HCT116 (cell line): Measurements from ENCODE around the gene GPR62. TPM values are rescaled to one million over a fixed set of nuclear protein-coding genes. Genes with fewer than 3 reads are reported as not detected.

Experiments used
- ATAC-seq: fragments of 200-7000 bp; cut with Tn5 transposase; 2 replicates; pipeline ENCODE4 v1.9.1; 2020; ENCODE audit warnings: mild to moderate bottlenecking, moderate library complexity
- BruUV-seq: library from RNA; stranded (reverse); fragments of 400-500 nt; replicated peaks from 2 replicates; lab custom pipeline; 2021; lab: Mats Ljungman, UMichigan
- CTCF ChIA-PET: fragments of 300-600 bp; sonication (Branson Sonifier 250); formaldehyde crosslinking; loops from one replicate; lab custom pipeline; 2021; ENCODE audit warnings: antibody characterized with exemption; lab: Charles Lee
- POLR2A ChIA-PET: fragments of 300-600, 350-600 bp; sonication (Branson Sonifier 250); formaldehyde crosslinking; loops from one replicate; lab custom pipeline; 2021; ENCODE audit warnings: antibody characterized with exemption; lab: Charles Lee
- RAD21 ChIA-PET, 2 experiments: fragments of 300-600 bp; sonication (Branson Sonifier 250); formaldehyde crosslinking; loops; one replicate each; lab custom pipeline; 2023; ENCODE audit warnings: low total read pairs in 2 of 2; ENCODE audit not compliant: uncharacterized antibody in 2 of 2, unreplicated experiment in 2 of 2, low non-redundant PET in 1 of 2; lab: Charles Lee
- DNase-seq: peaks from one replicate; pipeline ENCODE4 v3.0.0-alpha.2; 2010; ENCODE audit warnings: low read depth, low spot score
- H2AFZ ChIP-seq: fragments of 200-600 bp; shearing (Covaris generic), sonication (generic); 2 replicates; pipeline ENCODE4 v1.6.1; 2017; ENCODE audit warnings: low read depth, mixed run types, mixed read lengths, antibody characterized with exemption, low read length; ENCODE audit not compliant: poor library complexity, severe bottlenecking
- H3K27ac ChIP-seq: 2 replicates; pipeline ENCODE4 v1.5.1; 2012; ENCODE audit warnings: low read depth, low read length
- H3K27me3 ChIP-seq: fragments of 200-600 bp; sonication (generic); 2 replicates; pipeline ENCODE4 v1.6.1; 2016; ENCODE audit warnings: mixed run types, low read length, mixed read lengths; ENCODE audit not compliant: insufficient read depth
- H3K36me3 ChIP-seq, 2 experiments: fragments of 200-500 bp in 1 of 2; fragments of 200-600 bp in 1 of 2; sonication (Bioruptor generic) in 1 of 2; sonication (generic) in 1 of 2; 2 replicates each; pipeline versions ENCODE4 v1.5.1 to v1.6.1; 2014 to 2016; ENCODE audit warnings: low read length in 2 of 2, inconsistent platforms in 1 of 2, mixed read lengths in 1 of 2, mixed run types in 1 of 2; ENCODE audit not compliant: insufficient read depth in 2 of 2, control insufficient read depth in 1 of 2
- H3K4me1 ChIP-seq, 2 experiments: fragments of 200-600 bp in 1 of 2; sonication (generic) in 1 of 2; 2 replicates each; pipeline versions ENCODE4 v1.5.1 to v1.6.1; 2012 to 2017; ENCODE audit warnings: low read length in 2 of 2, inconsistent platforms in 1 of 2, mild to moderate bottlenecking in 1 of 2, mixed read lengths in 1 of 2, mixed run types in 1 of 2, moderate library complexity in 1 of 2; ENCODE audit not compliant: insufficient read depth in 2 of 2, control insufficient read depth in 1 of 2
- H3K4me2 ChIP-seq: fragments of 200-600 bp; sonication (generic); 2 replicates; pipeline ENCODE4 v1.6.1; 2017; ENCODE audit warnings: mixed run types, low read length, mixed read lengths
- H3K4me3 ChIP-seq, 2 experiments: fragments of 200-600 bp in 1 of 2; sonication (generic) in 1 of 2; replicated peaks in 1 of 2; 2 replicates each; pipeline ENCODE4 v1.5.1; 2011 to 2016; ENCODE audit warnings: low read length in 2 of 2, control low read depth in 1 of 2, low read depth in 1 of 2, mild to moderate bottlenecking in 1 of 2, mixed read lengths in 1 of 2, mixed run types in 1 of 2
- H3K79me2 ChIP-seq: fragments of 200-600 bp; sonication (generic); 2 replicates; pipeline ENCODE4 v1.6.1; 2017; ENCODE audit warnings: mild to moderate bottlenecking, mixed run types, low read length, moderate library complexity, mixed read lengths; ENCODE audit not compliant: insufficient read depth
- H3K9ac ChIP-seq: fragments of 200-600 bp; sonication (generic); 2 replicates; pipeline ENCODE4 v1.6.1; 2016; ENCODE audit warnings: low read length, mixed read lengths
- H3K9me2 ChIP-seq: fragments of 200-600 bp; sonication (generic), shearing (Covaris generic); 2 replicates; pipeline ENCODE4 v1.6.1; 2017; ENCODE audit warnings: mixed run types, mild to moderate bottlenecking, moderate library complexity; ENCODE audit not compliant: insufficient read depth
- H3K9me3 ChIP-seq, 2 experiments: fragments of 200-500 bp in 1 of 2; fragments of 200-600 bp in 1 of 2; sonication (Bioruptor generic) in 1 of 2; sonication (generic) in 1 of 2; 2 replicates each; pipeline ENCODE4 v1.6.1; 2014 to 2017; ENCODE audit warnings: low read length in 2 of 2, mixed read lengths in 2 of 2, inconsistent platforms in 1 of 2, low read depth in 1 of 2, mild to moderate bottlenecking in 1 of 2, mixed run types in 1 of 2, moderate library complexity in 1 of 2; ENCODE audit not compliant: control insufficient read depth in 1 of 2, insufficient read depth in 1 of 2
- H4K20me1 ChIP-seq: fragments of 200-600 bp; sonication (generic), shearing (Covaris generic); 2 replicates; pipeline ENCODE4 v1.6.1; 2017; ENCODE audit warnings: mixed run types, mild to moderate bottlenecking, moderate library complexity; ENCODE audit not compliant: insufficient read depth
- EZH2 ChIP-seq: fragments of 200-600 bp; sonication (generic); IDR thresholded peaks from 2 replicates; pipeline ENCODE4 v1.6.1; 2017; ENCODE audit warnings: antibody characterized with exemption, mixed run types
- POLR2A ChIP-seq: IDR thresholded peaks from 2 replicates; pipeline ENCODE4 v1.7.0; 2011; ENCODE audit warnings: borderline replicate concordance; ENCODE audit not compliant: insufficient read depth, insufficient read length; ENCODE audit errors: extremely low read depth
- POLR2AphosphoS5 ChIP-seq: IDR thresholded peaks from 2 replicates; pipeline ENCODE4 v1.6.1; 2011; ENCODE audit warnings: mild to moderate bottlenecking, low read depth, low read length, moderate library complexity
- REST ChIP-seq: IDR thresholded peaks from 2 replicates; pipeline ENCODE4 v1.6.1; 2012; ENCODE audit warnings: low read depth
- SRF ChIP-seq: IDR thresholded peaks from 2 replicates; pipeline ENCODE4 v1.6.1; 2012; ENCODE audit warnings: low read depth
- TCF7L2 ChIP-seq: IDR thresholded peaks from 2 replicates; pipeline ENCODE4 v1.7.0; 2011; ENCODE audit warnings: borderline replicate concordance, inconsistent platforms; ENCODE audit not compliant: insufficient read depth, insufficient read length; ENCODE audit errors: extremely low read depth
- ZBTB33 ChIP-seq: IDR thresholded peaks from 2 replicates; pipeline ENCODE4 v1.6.1; 2011; ENCODE audit warnings: mild to moderate bottlenecking, low read length, moderate library complexity; ENCODE audit not compliant: insufficient replicate concordance; ENCODE audit errors: extremely low read depth
- ZNF274 ChIP-seq: fragments of 200-500 bp; sonication (Bioruptor generic); IDR thresholded peaks from 2 replicates; pipeline ENCODE4 v1.6.1; 2014; ENCODE audit warnings: mild to moderate bottlenecking, low read depth, low read length, inconsistent platforms
- intact Hi-C: fragments of 100-400 bp; cut with micrococcal nuclease; formaldehyde crosslinking; loops from 2 replicates; pipeline ENCODE4 v1.10.0; 2022
- total RNA-seq: library from RNA; stranded (reverse); gene quantifications from one replicate; pipeline ENCODE4 v1.2.1, GENCODE V29; 2021; ENCODE audit not compliant: unreplicated experiment

Gene GPR62
- total RNA-seq, 1 experiment from 2014 or later = not detected

- no peak overlapping the region for H3K4me2 ChIP-seq
- ChIA-PET CTCF (no interaction called here), POLR2A (interaction anchor here (1.1 to 1.3 kb wide), 2 partner anchors 14 to 157 kb away, joined by 3 to 8 read pairs; partner anchors contain the start of genes ACY1 and POC1A), RAD21 (no interaction called here)
- ATAC-seq = no peak
- TF ChIP-seq ZBTB33 (no peak), SRF (no peak), ZNF274 (no peak), POLR2A (no peak)
- intact Hi-C loops = no loop called here
- H4K20me1 ChIP-seq = no peaks in the 10 kb centered on the region; the same call in 1 of the 2 replicates
- no peak overlapping the region for H3K27ac ChIP-seq
- H3K79me2 ChIP-seq = peaks cover 30% of the 10 kb centered on the region
- peaks cover 13 to 47% of the 10 kb centered on the region in 2 experiments for H3K4me1 ChIP-seq
- H3K9me2 ChIP-seq = no peaks in the 10 kb centered on the region
- no peaks in the 10 kb centered on the region for H3K9me3 ChIP-seq
- no peak overlapping the region for H3K4me3 ChIP-seq
- BruUV-seq = no TSS peak
- H3K9ac ChIP-seq = no peak overlapping the region
- H2AFZ ChIP-seq = no peak overlapping the region
- DNase-seq = no peak
- no peaks in the 10 kb centered on the region for H3K27me3 ChIP-seq
- H3K36me3 ChIP-seq = peaks cover 15 to 29% of the 10 kb centered on the region in 2 experiments
These were observed 42.0 kb downstream of the GPR62 start for GRCh38 chr3:51997172-51997571.

- intact Hi-C loops = no loop called here
- CTCF ChIA-PET = interaction anchor here (1.6 kb wide), 1 partner anchor 40 kb away, joined by 3 read pairs; no protein-coding TSS in a partner anchor
- no peaks in the 10 kb centered on the region for H4K20me1 ChIP-seq
- no peak overlapping the region for H3K27ac ChIP-seq
- H3K9me3 ChIP-seq = no peaks in the 10 kb centered on the region
- H3K36me3 ChIP-seq = peaks cover 15 to 22% of the 10 kb centered on the region in 2 experiments
- H3K9ac ChIP-seq = 0 out of 2 replicates have a peak overlapping the region, but pooled peaks have one; percentile 9
- no peaks in the 10 kb centered on the region for H3K9me2 ChIP-seq
- ATAC-seq (peak; percentile 18; the same call in 1 of the 2 replicates), DNase-seq (no peak)
- no TSS peak for BruUV-seq
- POLR2A ChIA-PET = interaction anchor here (1.1 to 1.3 kb wide), 2 partner anchors 15 to 157 kb away, joined by 3 to 8 read pairs; partner anchors contain the start of genes ACY1 and POC1A
- H3K27me3 ChIP-seq = no peaks in the 10 kb centered on the region
- peaks cover 13 to 42% of the 10 kb centered on the region in 2 experiments for H3K4me1 ChIP-seq
- TF ChIP-seq POLR2AphosphoS5 (peak; percentile 15; the same call in 1 of the 2 replicates), TCF7L2 (no peak), EZH2 (no peak), REST (no peak)
- TF ChIP-seq, all 23 proteins: peak for 1
- Histone ChIP-seq H3K4me3 (peak overlapping the region in 1 of 2 experiments; percentile 31; a peak in 1 of 4 replicates), H3K79me2 (peaks cover 27% of the 10 kb centered on the region), H3K4me2 (peak overlapping the region; percentile 66), H2AFZ (peak overlapping the region; percentile 55)
- RAD21 ChIA-PET = no interaction called here
These were observed 42.9 kb downstream of the GPR62 start for GRCh38 chr3:51997935-51998596.
